H1 (cell line): ENCODE measurements around the gene STARD8. TPM values are rescaled to one million over a fixed set of nuclear protein-coding genes. Genes with fewer than 3 reads are reported as not detected.

Source experiments
- CTCF ChIA-PET: fragments of 300-600 bp; sonication (Branson Sonifier 250); formaldehyde crosslinking; loops from one replicate; lab custom pipeline; 2021; ENCODE audit not compliant: partially characterized antibody; lab: Charles Lee
- POLR2A ChIA-PET: fragments of 300-600 bp; sonication (Branson Sonifier 250); formaldehyde crosslinking; loops from one replicate; lab custom pipeline; 2021; ENCODE audit warnings: inconsistent platforms; ENCODE audit not compliant: partially characterized antibody; lab: Charles Lee
- DNase-seq, 2 experiments: peaks; one replicate each; pipeline versions ENCODE4 v3.0.0 to v3.0.0-alpha.2; 2010 to 2022; ENCODE audit warnings: low spot score in 2 of 2, low read depth in 1 of 2, mixed read lengths in 1 of 2
- FAIRE-seq: peaks from 2 replicates; lab custom pipeline; 2011; peaks lifted over from hg19 to GRCh38; lab: Jason Lieb, UNC
- H2AFZ ChIP-seq: 2 replicates; pipeline ENCODE4 v1.8.1; 2012; ENCODE audit warnings: low read length, inconsistent platforms
- H2AK5ac ChIP-seq: 2 replicates; pipeline ENCODE4 v1.6.1; 2013; ENCODE audit warnings: low read depth, low read length
- H2BK120ac ChIP-seq: replicated peaks from 2 replicates; pipeline ENCODE3; 2013; ENCODE audit warnings: low read depth, low read length, inconsistent platforms
- H2BK12ac ChIP-seq: 2 replicates; pipeline ENCODE4 v1.6.1; 2013; ENCODE audit warnings: low read depth, low read length
- H2BK15ac ChIP-seq: 2 replicates; pipeline ENCODE4 v1.6.1; 2013; ENCODE audit warnings: low read length
- H2BK20ac ChIP-seq: 2 replicates; pipeline ENCODE4 v1.6.1; 2013; ENCODE audit warnings: low read length
- H2BK5ac ChIP-seq: 2 replicates; pipeline ENCODE4 v1.6.1; 2013; ENCODE audit warnings: low read depth, low read length
- H3K14ac ChIP-seq: 2 replicates; pipeline ENCODE4 v1.6.1; 2013; ENCODE audit warnings: inconsistent platforms; ENCODE audit not compliant: insufficient read length
- H3K18ac ChIP-seq: 2 replicates; pipeline ENCODE4 v1.6.1; 2013; ENCODE audit warnings: low read length; ENCODE audit errors: extremely low read depth
- H3K23ac ChIP-seq: 2 replicates; pipeline ENCODE4 v1.6.1; 2013; ENCODE audit warnings: inconsistent platforms; ENCODE audit not compliant: insufficient read length
- H3K23me2 ChIP-seq: 2 replicates; pipeline ENCODE4 v1.6.1; 2013; ENCODE audit warnings: low read depth, low read length
- H3K27ac ChIP-seq: 2 replicates; pipeline ENCODE4 v1.6.1; 2011; ENCODE audit warnings: low read depth, low read length, inconsistent platforms
- H3K27me3 ChIP-seq, 4 experiments: replicated peaks in 1 of 4; 1 replicate in 1 of 4; 2 replicates in 3 of 4; pipeline versions ENCODE4 v1.6.1 to v1.8.1; 2011 to 2013; ENCODE audit warnings: low read length in 3 of 4, mild to moderate bottlenecking in 3 of 4, inconsistent platforms in 2 of 4, mixed read lengths in 2 of 4, moderate library complexity in 1 of 4; ENCODE audit not compliant: control insufficient read depth in 3 of 4, insufficient read depth in 3 of 4; ENCODE audit errors: extremely low read depth in 1 of 4
- H3K36me3 ChIP-seq, 4 experiments: 2 replicates each; pipeline versions ENCODE4 v1.6.1 to v1.8.1; 2011 to 2013; ENCODE audit warnings: mild to moderate bottlenecking in 4 of 4, low read length in 3 of 4, moderate library complexity in 2 of 4, control low read depth in 1 of 4, inconsistent platforms in 1 of 4; ENCODE audit not compliant: insufficient read depth in 4 of 4, control insufficient read depth in 2 of 4
- H3K4ac ChIP-seq: replicated peaks from 2 replicates; pipeline ENCODE3; 2013; ENCODE audit warnings: low read length, low read depth, mixed read lengths, inconsistent platforms; ENCODE audit not compliant: insufficient read length
- H3K4me1 ChIP-seq, 4 experiments: replicated peaks in 1 of 4; 1 replicate in 1 of 4; 2 replicates in 3 of 4; pipeline versions ENCODE4 v1.6.1 to v1.8.1; 2011 to 2013; ENCODE audit warnings: low read length in 3 of 4, inconsistent platforms in 2 of 4, mixed read lengths in 1 of 4; ENCODE audit not compliant: insufficient read depth in 4 of 4, control insufficient read depth in 3 of 4
- H3K4me2 ChIP-seq, 2 experiments: 2 replicates each; pipeline versions ENCODE4 v1.6.1 to v1.8.1; 2011 to 2013; ENCODE audit warnings: low read depth in 2 of 2, low read length in 2 of 2, control low read depth in 1 of 2, inconsistent platforms in 1 of 2, mild to moderate bottlenecking in 1 of 2; ENCODE audit not compliant: insufficient read depth in 1 of 2
- H3K4me3 ChIP-seq, 4 experiments: fragments of 200-600, 300-600 bp in 1 of 4; sonication (generic), shearing (Covaris generic), sonication (Bioruptor Twin) in 1 of 4; 2 replicates each; pipeline versions ENCODE4 v1.5.1 to v1.8.1; 2011 to 2016; ENCODE audit warnings: low read length in 4 of 4, low read depth in 3 of 4, control low read depth in 2 of 4, inconsistent platforms in 2 of 4, mild to moderate bottlenecking in 2 of 4, mixed read lengths in 1 of 4, moderate library complexity in 1 of 4; ENCODE audit not compliant: insufficient read depth in 2 of 4; ENCODE audit errors: extremely low read depth in 1 of 4
- H3K56ac ChIP-seq: replicated peaks from 2 replicates; pipeline ENCODE3; 2013; ENCODE audit warnings: low read depth, mild to moderate bottlenecking, mixed read lengths, low read length, inconsistent platforms; ENCODE audit not compliant: insufficient read length
- H3K79me1 ChIP-seq: 2 replicates; pipeline ENCODE4 v1.6.1; 2013; ENCODE audit warnings: low read depth, low read length, control low read depth
- H3K79me2 ChIP-seq, 2 experiments: 2 replicates each; pipeline versions ENCODE4 v1.6.1 to v1.8.1; 2012 to 2013; ENCODE audit warnings: low read length in 2 of 2, mild to moderate bottlenecking in 2 of 2, inconsistent platforms in 1 of 2; ENCODE audit not compliant: insufficient read depth in 2 of 2, control insufficient read depth in 1 of 2
- H3K9ac ChIP-seq, 4 experiments: replicated peaks in 1 of 4; 1 replicate in 1 of 4; 2 replicates in 3 of 4; pipeline versions ENCODE4 v1.6.1 to v1.8.1; 2011 to 2013; ENCODE audit warnings: low read depth in 3 of 4, low read length in 3 of 4, control low read depth in 2 of 4, mild to moderate bottlenecking in 2 of 4, moderate library complexity in 2 of 4, inconsistent platforms in 1 of 4; ENCODE audit errors: extremely low read depth in 1 of 4
- H3K9me3 ChIP-seq, 2 experiments: 2 replicates each; pipeline versions ENCODE4 v1.6.1 to v1.8.1; 2012 to 2013; ENCODE audit warnings: mild to moderate bottlenecking in 2 of 2, moderate library complexity in 2 of 2, control low read depth in 1 of 2, inconsistent platforms in 1 of 2, low read depth in 1 of 2, low read length in 1 of 2, mixed read lengths in 1 of 2; ENCODE audit not compliant: insufficient read depth in 2 of 2
- H4K20me1 ChIP-seq, 2 experiments: replicated peaks in 1 of 2; 2 replicates each; pipeline versions ENCODE3 to v1.8.1; 2011 to 2013; ENCODE audit warnings: inconsistent platforms in 2 of 2, low read length in 2 of 2, mild to moderate bottlenecking in 1 of 2; ENCODE audit not compliant: insufficient read depth in 2 of 2, control insufficient read depth in 1 of 2
- H4K5ac ChIP-seq: 2 replicates; pipeline ENCODE4 v1.6.1; 2013; ENCODE audit warnings: low read length, low read depth, mixed read lengths, inconsistent platforms; ENCODE audit not compliant: insufficient read length
- H4K8ac ChIP-seq: 2 replicates; pipeline ENCODE4 v1.8.0; 2013; ENCODE audit warnings: mild to moderate bottlenecking, moderate library complexity, low read length, inconsistent platforms; ENCODE audit not compliant: insufficient read depth; ENCODE audit errors: extremely low read depth
- H4K91ac ChIP-seq: replicated peaks from 2 replicates; pipeline ENCODE3; 2013; ENCODE audit warnings: low read length, mixed read lengths, inconsistent platforms; ENCODE audit not compliant: insufficient read length
- BRCA1 ChIP-seq: IDR thresholded peaks from 2 replicates; pipeline ENCODE4 v1.6.1; 2012; ENCODE audit warnings: low read depth, low read length, improper control_type of control experiment
- EGR1 ChIP-seq: IDR thresholded peaks from 2 replicates; pipeline ENCODE4 v1.6.1; 2011; ENCODE audit warnings: low read depth, low read length, borderline replicate concordance
- EP300 ChIP-seq, 2 experiments: IDR thresholded peaks; 1 replicate in 1 of 2; 2 replicates in 1 of 2; pipeline ENCODE4 v1.6.1; 2011 to 2012; ENCODE audit warnings: low read depth in 2 of 2, low read length in 2 of 2, mild to moderate bottlenecking in 2 of 2, borderline replicate concordance in 1 of 2, inconsistent platforms in 1 of 2, moderate library complexity in 1 of 2
- EZH2 ChIP-seq: fragments of 200-600 bp; sonication (generic); IDR thresholded peaks from 2 replicates; pipeline ENCODE4 v1.7.1; 2012; ENCODE audit warnings: low read depth, mild to moderate bottlenecking, moderate library complexity, low read length, inconsistent platforms; ENCODE audit not compliant: severe bottlenecking
- TAF1 ChIP-seq: IDR thresholded peaks from 2 replicates; pipeline ENCODE4 v1.6.1; 2011; ENCODE audit warnings: mild to moderate bottlenecking, low read depth, low read length
- WGBS, 2 experiments: shearing (Covaris generic) in 1 of 2; methylation state at CpG; one replicate each; pipeline versions ENCODE4 v1.1.6 to v1.1.7; 2013 to 2015; ENCODE audit warnings: low lambda C conversion rate in 2 of 2, mixed read lengths in 2 of 2, inconsistent platforms in 1 of 2, low coverage in 1 of 2, missing lambda C conversion rate in 1 of 2; ENCODE audit not compliant: insufficient replicate concordance in 2 of 2, insufficient coverage in 1 of 2, insufficient read length in 1 of 2; ENCODE audit errors: extremely low coverage in 1 of 2, missing lambda C conversion rate in 1 of 2; 5-methylcytosine and 5-hydroxymethylcytosine counted together
- polyA plus RNA-seq, 7 experiments: library from polyadenylated mRNA; depleted of rRNA in 3 of 7; stranded (reverse) in 5 of 7; unstranded in 2 of 7; fragments of >200 nt in 5 of 7; fragments of 200-250 nt in 2 of 7; gene quantifications; 1 replicate in 5 of 7; 2 replicates in 1 of 7; 4 replicates in 1 of 7; pipeline versions ENCODE4 v1.2.1 to v1.2.3, GENCODE V29; 2011 to 2013; ENCODE audit warnings: missing spikeins in 2 of 7, mixed read lengths in 2 of 7
- total RNA-seq: library from RNA; stranded (reverse); fragmentation: NEBNext Ultra II Directional; extraction: Animal tissue kit (Norgen Biotek cat#: 25700); gene quantifications from 2 replicates; pipeline ENCODE4 v1.2.1, GENCODE V29; 2021
- TF ChIP-seq, protein P1 (sequence below): IDR thresholded peaks from 2 replicates; pipeline ENCODE4 v1.6.1; 2012; ENCODE audit warnings: low read length, inconsistent platforms
- TF ChIP-seq, protein P2 (sequence below), 3 experiments: IDR thresholded peaks; 1 replicate in 2 of 3; 2 replicates in 1 of 3; pipeline versions ENCODE4 v1.5.1 to v1.6.1; 2011; ENCODE audit warnings: low read length in 3 of 3, mild to moderate bottlenecking in 3 of 3, inconsistent platforms in 2 of 3, low read depth in 1 of 3, moderate library complexity in 1 of 3; ENCODE audit not compliant: insufficient read depth in 1 of 3; ENCODE audit errors: control extremely low read depth in 1 of 3

Gene STARD8
- total and polyA plus RNA-seq, 2 of the 8 experiments (the other 6 are each of a cell fraction or from before 2014, with no cell fraction given): 1.8 to 3.8 TPM

DNA sequence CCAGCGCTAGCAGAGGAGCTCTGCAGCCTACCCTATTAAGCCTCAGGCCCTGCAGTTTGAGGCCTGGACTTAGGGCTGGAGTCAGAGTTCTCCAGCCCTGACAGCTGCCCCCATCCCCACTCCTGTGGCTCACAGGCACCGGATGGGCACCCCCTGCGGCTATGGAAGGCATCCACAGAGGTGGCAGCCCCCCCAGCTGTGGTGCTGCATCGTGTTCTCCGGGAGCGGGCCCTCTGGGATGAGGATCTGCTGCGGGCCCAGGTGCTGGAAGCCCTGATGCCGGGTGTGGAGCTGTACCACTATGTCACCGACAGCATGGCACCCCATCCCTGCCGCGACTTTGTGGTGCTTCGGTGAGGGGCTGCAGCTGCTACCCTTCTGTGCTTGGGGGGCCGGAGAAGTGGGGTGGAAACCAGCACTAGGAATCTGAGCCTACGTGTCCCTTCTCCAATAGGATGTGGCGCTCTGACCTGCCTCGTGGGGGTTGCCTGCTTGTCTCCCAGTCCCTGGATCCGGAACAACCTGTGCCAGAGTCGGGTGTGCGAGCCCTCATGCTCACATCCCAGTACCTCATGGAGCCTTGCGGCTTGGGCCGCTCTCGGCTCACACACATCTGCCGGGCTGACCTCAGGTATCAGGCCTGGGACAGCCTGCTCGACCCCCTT, 76.2 kb downstream of the STARD8 start:
- CTCF ChIA-PET: interaction anchor here (1.1 to 3.3 kb wide), 4 partner anchors 10 to 84 kb away, joined by 3 to 14 read pairs (median 4); no protein-coding TSS in a partner anchor
- no peak overlapping the region for H2BK5ac ChIP-seq
- H3K4me3 ChIP-seq: no peak overlapping the region
- H3K79me1 ChIP-seq: no peaks in the 10 kb centered on the region
- H3K14ac ChIP-seq: no peak overlapping the region
- H3K23ac ChIP-seq: no peak overlapping the region
- no peaks in the 10 kb centered on the region for H3K23me2 ChIP-seq
- no peak overlapping the region for H2AK5ac ChIP-seq
- H3K4me1 ChIP-seq: no peaks in the 10 kb centered on the region
- H2BK12ac ChIP-seq: no peak overlapping the region
- POLR2A ChIA-PET: no interaction called here
- no peak overlapping the region for H4K5ac ChIP-seq
- no peaks in the 10 kb centered on the region for H3K9me3 ChIP-seq
- DNase-seq (no peak), FAIRE-seq (no peak)
- H3K79me2 ChIP-seq: no peaks in the 10 kb centered on the region
- no peak overlapping the region for H3K9ac ChIP-seq
- no peaks in the 10 kb centered on the region for H3K36me3 ChIP-seq
- no peak overlapping the region for H2BK15ac ChIP-seq
- no peak overlapping the region for H3K4me2 ChIP-seq
- H4K20me1 ChIP-seq: no peaks in the 10 kb centered on the region
- no peak overlapping the region for H2AFZ ChIP-seq
- no peak overlapping the region for H3K27ac ChIP-seq
- H4K91ac ChIP-seq: no peak overlapping the region
- H3K18ac ChIP-seq: no peak overlapping the region
- H4K8ac ChIP-seq: no peak overlapping the region
- no peak overlapping the region for H3K4ac ChIP-seq
- H2BK20ac ChIP-seq: no peak overlapping the region
- H3K27me3 ChIP-seq: no peaks in the 10 kb centered on the region
- TF ChIP-seq, protein P1, sequence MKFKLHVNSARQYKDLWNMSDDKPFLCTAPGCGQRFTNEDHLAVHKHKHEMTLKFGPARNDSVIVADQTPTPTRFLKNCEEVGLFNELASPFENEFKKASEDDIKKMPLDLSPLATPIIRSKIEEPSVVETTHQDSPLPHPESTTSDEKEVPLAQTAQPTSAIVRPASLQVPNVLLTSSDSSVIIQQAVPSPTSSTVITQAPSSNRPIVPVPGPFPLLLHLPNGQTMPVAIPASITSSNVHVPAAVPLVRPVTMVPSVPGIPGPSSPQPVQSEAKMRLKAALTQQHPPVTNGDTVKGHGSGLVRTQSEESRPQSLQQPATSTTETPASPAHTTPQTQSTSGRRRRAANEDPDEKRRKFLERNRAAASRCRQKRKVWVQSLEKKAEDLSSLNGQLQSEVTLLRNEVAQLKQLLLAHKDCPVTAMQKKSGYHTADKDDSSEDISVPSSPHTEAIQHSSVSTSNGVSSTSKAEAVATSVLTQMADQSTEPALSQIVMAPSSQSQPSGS: no peak
- no peak for TF ChIP-seq EP300 (IDR thresholded peaks at IDR 0.05; ENCODE audit: borderline replicate concordance in 1 of 2, low read depth in 2 of 2, low read length in 2 of 2)
- TF ChIP-seq, protein P2, sequence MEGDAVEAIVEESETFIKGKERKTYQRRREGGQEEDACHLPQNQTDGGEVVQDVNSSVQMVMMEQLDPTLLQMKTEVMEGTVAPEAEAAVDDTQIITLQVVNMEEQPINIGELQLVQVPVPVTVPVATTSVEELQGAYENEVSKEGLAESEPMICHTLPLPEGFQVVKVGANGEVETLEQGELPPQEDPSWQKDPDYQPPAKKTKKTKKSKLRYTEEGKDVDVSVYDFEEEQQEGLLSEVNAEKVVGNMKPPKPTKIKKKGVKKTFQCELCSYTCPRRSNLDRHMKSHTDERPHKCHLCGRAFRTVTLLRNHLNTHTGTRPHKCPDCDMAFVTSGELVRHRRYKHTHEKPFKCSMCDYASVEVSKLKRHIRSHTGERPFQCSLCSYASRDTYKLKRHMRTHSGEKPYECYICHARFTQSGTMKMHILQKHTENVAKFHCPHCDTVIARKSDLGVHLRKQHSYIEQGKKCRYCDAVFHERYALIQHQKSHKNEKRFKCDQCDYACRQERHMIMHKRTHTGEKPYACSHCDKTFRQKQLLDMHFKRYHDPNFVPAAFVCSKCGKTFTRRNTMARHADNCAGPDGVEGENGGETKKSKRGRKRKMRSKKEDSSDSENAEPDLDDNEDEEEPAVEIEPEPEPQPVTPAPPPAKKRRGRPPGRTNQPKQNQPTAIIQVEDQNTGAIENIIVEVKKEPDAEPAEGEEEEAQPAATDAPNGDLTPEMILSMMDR (IDR thresholded peaks at IDR 0.05; ENCODE audit: control extremely low read depth in 1 of 3, insufficient read depth in 1 of 3, low read depth in 1 of 3, low read length in 3 of 3): no peak
- no peak for TF ChIP-seq TAF1
- TF ChIP-seq BRCA1: no peak
- TF ChIP-seq EZH2: no peak
- TF ChIP-seq EGR1: no peak
- no peak overlapping the region for H3K56ac ChIP-seq
- H2BK120ac ChIP-seq: no peak overlapping the region
- WGBS, 2 experiments: 93% methylated on average over 6 of the region's 24 CpGs; no CpG with 5 or more reads in 1 of the 2 experiments
